ENCODE measurements around the gene AP3S2.

AP3S2 gene

GRCh38 chr15:89830639-89831038 lies 63.2 kb downstream of the AP3S2 start:
- FAIRE-seq, result no peak

- no peak for FAIRE-seq
Measured at GRCh38 chr15:89829616-89830440, 64.0 kb downstream of the AP3S2 start.

- no peak for FAIRE-seq
Measured at GRCh38 chr15:89829161-89829560, 64.6 kb downstream of the AP3S2 start.

GRCh38 chr15:89828281-89829145 lies 65.3 kb downstream of the AP3S2 start:
- peak; percentile 90 for FAIRE-seq

GRCh38 chr15:89827829-89828228 lies 66.0 kb downstream of the AP3S2 start:
- no peak for FAIRE-seq

GRCh38 chr15:89826671-89827655 lies 66.8 kb downstream of the AP3S2 start:
- FAIRE-seq, result no peak

- FAIRE-seq, result no peak
Measured at GRCh38 chr15:89825271-89825940, 68.4 kb downstream of the AP3S2 start.

- no peak for FAIRE-seq
Measured at GRCh38 chr15:89824607-89824867, 69.3 kb downstream of the AP3S2 start.

GRCh38 chr15:89823836-89824606 lies 69.8 kb downstream of the AP3S2 start:
- no peak for FAIRE-seq

GRCh38 chr15:89822951-89823711 lies 70.7 kb downstream of the AP3S2 start:
- no peak for FAIRE-seq

- no peak for FAIRE-seq
Measured at GRCh38 chr15:89822611-89822950, 71.2 kb downstream of the AP3S2 start.

GRCh38 chr15:89822026-89822425 lies 71.8 kb downstream of the AP3S2 start:
- no peak for FAIRE-seq

- no peak for FAIRE-seq
Measured at GRCh38 chr15:89820666-89821611, 72.9 kb downstream of the AP3S2 start.

- FAIRE-seq, result no peak
Measured at GRCh38 chr15:89818287-89818686, 75.5 kb downstream of the AP3S2 start.

- no peak for FAIRE-seq
Measured at GRCh38 chr15:89817701-89818280, 76.0 kb downstream of the AP3S2 start.

- FAIRE-seq, result no peak
Measured at GRCh38 chr15:89815769-89816168, 78.0 kb downstream of the AP3S2 start.

- FAIRE-seq, result no peak
Measured at GRCh38 chr15:89814112-89814742, 79.6 kb downstream of the AP3S2 start.

GRCh38 chr15:89813381-89814111 lies 80.2 kb downstream of the AP3S2 start:
- FAIRE-seq, result no peak
